Activated T-helper 1 cell treated with Interleukin-2 at 50 U/mL for 16 hours (primary cell): Measurements from ENCODE around the gene LYRM9.
"Not testable (repeated sequence)": the region's sequence is repeated elsewhere in the genome, so short reads cannot be mapped to it uniquely, and the experiment has no call there.

ENCODE experiments used
- DNase-seq: peaks from one replicate; pipeline ENCODE4 v3.0.0-alpha.2; 2020; ENCODE audit warnings: low read depth

LYRM9 gene

DNA sequence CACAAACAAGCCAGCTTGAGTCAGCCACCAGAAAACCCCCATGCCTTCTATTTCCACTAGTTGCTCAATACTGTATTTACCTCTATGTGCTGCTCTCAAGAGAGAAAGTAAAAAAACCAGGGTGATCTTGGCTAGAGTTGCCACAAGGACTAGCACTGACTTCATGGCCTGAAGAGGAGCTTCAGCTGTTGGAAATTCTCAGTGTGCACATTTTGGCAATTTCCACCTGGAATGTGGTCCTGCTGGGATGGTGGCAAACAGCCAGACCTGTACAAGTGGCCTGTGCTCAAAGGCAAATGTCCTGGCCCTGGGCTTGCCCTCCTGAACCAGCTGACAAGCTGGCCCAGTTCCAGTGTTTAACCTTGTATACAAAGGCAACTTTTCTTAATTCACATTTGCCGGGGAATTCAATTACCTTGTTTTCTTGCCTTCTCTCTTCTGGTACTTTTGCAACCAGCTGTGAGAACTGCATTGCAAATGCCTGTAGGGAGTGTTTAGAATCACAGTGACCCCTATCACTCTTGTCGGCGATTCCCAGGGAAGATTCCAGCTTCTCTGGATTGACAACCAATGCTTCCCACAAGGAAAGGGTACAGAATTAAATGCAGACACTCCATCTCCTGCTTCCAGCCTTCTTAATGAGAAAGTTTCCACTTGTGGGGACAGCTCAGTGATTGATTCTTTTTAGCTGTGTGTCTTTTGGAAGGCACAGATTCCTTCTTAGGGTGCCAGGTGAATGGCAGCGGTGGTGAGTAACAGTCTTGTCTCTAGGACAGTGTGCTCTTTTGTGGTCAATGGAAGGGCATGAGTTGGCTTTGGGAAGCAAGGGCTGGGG lies 53.4 kb downstream of the LYRM9 start:
- DNase-seq = not testable (repeated sequence)

DNA sequence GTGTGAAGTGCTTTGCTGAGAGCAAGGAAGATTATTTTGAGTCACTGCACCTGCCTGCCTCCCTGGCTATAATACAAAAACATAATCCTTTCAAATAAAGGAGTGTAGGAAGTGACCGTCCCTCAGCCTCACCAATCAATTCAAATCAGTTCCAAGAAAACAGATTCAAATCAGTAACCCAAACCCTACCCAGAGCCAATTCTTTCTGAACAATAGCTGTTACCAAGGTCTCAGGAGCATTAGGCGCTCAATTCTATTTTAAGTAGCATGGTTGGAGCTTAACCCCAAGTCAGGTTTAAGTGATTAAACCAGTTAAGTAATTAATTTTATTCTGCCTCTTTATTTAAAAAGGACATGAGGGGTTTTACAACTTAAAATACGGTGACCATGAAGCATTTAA lies 54.6 kb downstream of the LYRM9 start:
- not testable (repeated sequence) for DNase-seq

DNA sequence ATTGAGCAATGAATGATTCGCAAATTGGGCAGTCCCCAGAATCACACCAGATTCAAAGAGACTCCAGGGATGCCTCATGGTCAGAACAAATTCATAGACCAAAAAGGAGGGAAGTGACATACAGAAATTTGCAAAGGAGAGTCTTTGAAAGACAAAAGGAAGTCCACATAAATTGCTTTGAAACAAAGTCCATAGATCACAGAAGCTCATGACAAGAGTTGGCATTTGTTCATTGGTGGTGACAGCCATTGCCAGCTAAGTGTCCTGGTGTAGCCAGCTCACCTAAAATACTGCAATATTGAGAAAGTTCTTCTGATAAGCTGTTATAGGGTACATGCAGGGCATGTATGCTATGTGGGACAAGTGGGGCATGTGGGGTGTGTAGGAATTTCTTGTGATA lies 55.4 kb downstream of the LYRM9 start:
- DNase-seq = not testable (repeated sequence)

DNA sequence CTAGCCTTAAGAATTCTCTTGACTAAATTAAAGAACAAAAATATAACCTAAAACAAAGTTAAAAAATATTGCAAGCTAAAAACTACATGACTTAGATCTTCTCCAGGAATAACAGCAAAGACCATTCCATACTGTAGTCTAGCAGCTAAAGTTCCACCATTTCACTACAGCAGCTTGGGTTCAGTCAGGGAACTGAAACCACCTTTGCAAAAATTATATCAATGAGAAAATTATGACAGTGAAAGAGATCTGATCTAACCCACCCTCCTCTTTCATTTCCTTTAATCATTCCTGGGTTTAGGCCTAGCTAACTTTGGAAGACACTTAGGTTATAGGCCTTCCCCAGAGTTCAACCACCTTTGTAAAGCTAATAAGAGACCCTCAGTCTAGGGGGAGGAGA lies 56.5 kb downstream of the LYRM9 start:
- no peak for DNase-seq

DNA sequence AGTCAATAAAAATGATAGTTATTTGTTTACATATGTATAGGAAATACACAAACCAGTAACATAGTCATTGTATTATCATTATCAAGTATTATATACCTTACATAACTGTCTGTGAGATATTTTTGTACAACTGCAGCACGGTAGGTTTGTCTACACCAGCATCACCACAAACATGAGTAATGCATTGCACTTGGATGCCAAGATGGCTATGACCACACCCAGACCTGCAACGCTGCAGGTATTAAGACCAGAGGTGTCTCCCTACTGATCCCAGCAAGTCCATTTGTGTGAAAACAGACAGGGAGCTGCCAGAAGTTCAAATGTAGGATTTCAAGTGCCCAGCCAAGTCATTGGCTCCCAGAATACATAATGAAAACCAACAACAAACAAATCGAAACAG lies 58.6 kb downstream of the LYRM9 start:
- no peak for DNase-seq

DNA sequence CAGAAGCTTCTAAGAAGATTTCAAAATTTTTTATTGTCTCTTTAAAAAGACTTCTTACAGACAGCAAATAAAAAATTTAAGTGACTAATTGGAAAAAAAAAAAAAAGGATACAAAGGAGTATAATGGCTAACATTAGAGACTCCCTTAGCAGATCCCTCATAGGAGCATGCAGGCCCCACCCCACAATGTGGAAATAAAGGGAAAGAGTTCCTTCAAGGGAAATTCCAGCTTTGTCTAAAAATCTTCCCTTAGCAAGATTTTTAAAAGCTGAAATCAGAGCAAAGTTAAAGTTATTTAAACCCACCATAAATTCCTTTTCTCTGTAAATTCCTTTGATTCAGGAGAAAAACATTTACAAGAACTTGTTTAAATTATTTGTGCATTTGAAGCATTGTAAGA lies 60.3 kb downstream of the LYRM9 start:
- no peak for DNase-seq

DNA sequence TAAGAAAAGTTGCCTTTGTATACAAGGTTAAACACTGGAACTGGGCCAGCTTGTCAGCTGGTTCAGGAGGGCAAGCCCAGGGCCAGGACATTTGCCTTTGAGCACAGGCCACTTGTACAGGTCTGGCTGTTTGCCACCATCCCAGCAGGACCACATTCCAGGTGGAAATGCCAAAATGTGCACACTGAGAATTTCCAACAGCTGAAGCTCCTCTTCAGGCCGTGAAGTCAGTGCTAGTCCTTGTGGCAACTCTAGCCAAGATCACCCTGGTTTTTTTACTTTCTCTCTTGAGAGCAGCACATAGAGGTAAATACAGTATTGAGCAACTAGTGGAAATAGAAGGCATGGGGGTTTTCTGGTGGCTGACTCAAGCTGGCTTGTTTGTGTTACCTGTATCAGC lies 63.3 kb downstream of the LYRM9 start:
- DNase-seq = not testable (repeated sequence)

DNA sequence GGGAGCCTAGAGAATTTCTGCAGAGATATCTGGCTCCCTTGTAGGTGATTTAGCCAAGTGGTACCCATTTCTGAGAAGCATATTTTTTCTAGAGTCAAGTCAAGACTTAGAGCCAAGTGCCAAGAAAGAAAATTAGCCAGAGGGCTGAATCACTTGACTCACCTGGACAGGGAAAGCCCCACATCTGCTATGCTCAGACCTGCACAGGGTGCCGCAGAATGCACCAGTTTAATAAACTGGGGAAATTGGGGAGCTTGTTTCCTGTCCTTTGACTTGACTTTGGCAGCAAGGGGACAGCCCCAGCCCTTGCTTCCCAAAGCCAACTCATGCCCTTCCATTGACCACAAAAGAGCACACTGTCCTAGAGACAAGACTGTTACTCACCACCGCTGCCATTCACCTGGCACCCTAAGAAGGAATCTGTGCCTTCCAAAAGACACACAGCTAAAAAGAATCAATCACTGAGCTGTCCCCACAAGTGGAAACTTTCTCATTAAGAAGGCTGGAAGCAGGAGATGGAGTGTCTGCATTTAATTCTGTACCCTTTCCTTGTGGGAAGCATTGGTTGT lies 63.9 kb downstream of the LYRM9 start:
- not testable (repeated sequence) for DNase-seq
